ENCODE measurements around the gene ADIPOR2. TPM values are rescaled to one million over a fixed set of nuclear protein-coding genes. Genes with fewer than 3 reads are reported as not detected.
A peak's percentile ranks its signal among the peaks of the same experiment; 100 is the strongest.
"Not testable (repeated sequence)": the region's sequence is repeated elsewhere in the genome, so short reads cannot be mapped to it uniquely, and the experiment has no call there.

ADIPOR2 gene
- total RNA-seq, 2 experiments from 2014 or later: 51.7 to 52.6 TPM

DNA sequence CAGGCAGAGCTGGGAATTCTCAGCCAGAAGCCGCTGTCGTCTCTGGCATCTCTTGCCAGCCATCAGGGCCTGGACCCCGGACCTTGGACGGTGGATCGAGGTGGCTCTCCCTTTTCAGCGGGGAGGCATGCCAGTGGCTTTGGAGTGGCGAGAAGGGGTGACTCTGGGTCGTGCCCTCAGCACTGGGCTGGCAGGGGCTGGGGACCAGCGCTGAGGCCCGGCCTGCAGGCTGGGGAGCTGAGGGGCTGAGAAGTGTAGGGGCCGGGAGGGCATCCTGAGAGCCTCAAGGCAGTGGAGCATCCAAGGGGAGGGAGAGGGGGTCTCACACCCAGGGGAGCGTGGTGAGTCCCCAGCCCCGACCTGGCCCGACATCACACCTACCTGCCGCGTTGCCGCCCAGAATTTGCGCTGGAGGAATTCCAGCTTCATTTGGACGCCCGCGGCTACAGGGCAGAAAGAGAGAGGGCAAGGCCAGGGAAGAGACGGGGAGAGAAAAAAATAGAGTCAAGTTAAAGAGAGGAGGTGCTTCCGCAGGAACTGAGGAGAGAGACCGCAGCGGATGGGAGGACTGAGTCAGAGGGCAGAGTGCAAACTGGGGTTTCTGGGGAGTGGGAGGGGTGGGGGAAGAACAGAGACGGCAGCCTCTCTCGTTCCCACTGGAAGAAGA lies 120.5 kb downstream of the ADIPOR2 start:
- peak; percentile 77 for DNase-seq

GRCh38 chr12:1811948-1812291 lies 121.0 kb downstream of the ADIPOR2 start:
- Mint-ChIP-seq H3K9me3 (ENCODE audit: low read depth) (no peaks in the 10 kb centered on the region), H3K27me3 (no peaks in the 10 kb centered on the region), H3K4me1 (peaks cover 9% of the 10 kb centered on the region), H3K36me3 (ENCODE audit: low read depth) (no peaks in the 10 kb centered on the region), H3K4me3 (peak overlapping the region; percentile 61), H3K27ac (peak overlapping the region; percentile 62)
- CTCF ChIA-PET: interaction anchor here (0.5 to 1.3 kb wide), 4 partner anchors 21 to 177 kb away, joined by 3 to 4 read pairs (median 4); no protein-coding TSS in a partner anchor
- intact Hi-C loops (cut with DNase I, micrococcal nuclease): no loop called here
- POLR2A ChIA-PET: no interaction called here
- ATAC-seq (no peak), DNase-seq (no peak)

More for the DNA sequence above, 120.5 kb downstream of the ADIPOR2 start:
- Mint-ChIP-seq H3K27me3 (no peaks in the 10 kb centered on the region), H3K36me3 (ENCODE audit: low read depth) (no peaks in the 10 kb centered on the region), H3K9me3 (ENCODE audit: low read depth) (no peaks in the 10 kb centered on the region), H3K4me3 (peak overlapping the region; percentile 61), H3K4me1 (peaks cover 9% of the 10 kb centered on the region), H3K27ac (peak overlapping the region; percentile 62)
- ChIA-PET POLR2A (no interaction called here), CTCF (interaction anchor here (1.3 kb wide), 2 partner anchors 20 to 129 kb away, joined by 4 read pairs; no protein-coding TSS in a partner anchor)
- intact Hi-C loops (cut with DNase I, micrococcal nuclease): no loop called here
- peak; percentile 75 for ATAC-seq

DNA sequence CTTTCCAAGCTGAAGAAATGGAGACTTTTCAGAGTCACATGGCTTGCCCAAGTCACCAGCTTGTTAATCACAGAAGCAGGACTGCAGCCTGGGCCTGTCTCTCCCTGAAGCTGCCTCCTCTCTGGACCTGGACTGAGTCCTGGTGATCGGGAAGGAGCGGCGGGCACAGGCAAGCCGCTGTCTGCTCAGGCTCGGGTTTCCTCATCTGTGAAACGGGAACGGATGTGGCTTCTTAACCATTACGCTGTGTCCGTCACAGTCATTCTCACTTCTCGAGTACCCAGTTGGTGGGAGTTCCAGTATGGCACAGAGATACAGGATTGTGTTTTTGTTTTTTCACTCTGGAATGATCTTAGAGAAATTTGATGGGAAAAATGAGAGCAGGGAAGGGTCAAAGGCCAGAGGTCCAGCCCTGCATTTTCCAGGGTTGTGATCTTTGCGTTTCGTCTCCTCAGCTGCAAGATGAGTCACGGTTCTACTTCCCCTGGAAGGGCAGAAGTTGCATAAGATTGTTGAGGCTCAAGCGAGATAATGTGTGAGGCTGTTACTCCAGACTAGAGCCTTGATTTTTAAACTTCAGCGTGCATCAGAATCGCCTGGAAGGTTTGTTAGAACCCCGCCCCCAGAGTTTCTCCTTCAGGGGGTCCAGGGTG lies 121.9 kb downstream of the ADIPOR2 start:
- Mint-ChIP-seq H3K4me1 (peaks cover 9% of the 10 kb centered on the region), H3K4me3 (no peak overlapping the region), H3K9me3 (ENCODE audit: low read depth) (no peaks in the 10 kb centered on the region), H3K36me3 (ENCODE audit: low read depth) (no peaks in the 10 kb centered on the region), H3K27me3 (no peaks in the 10 kb centered on the region), H3K27ac (no peak overlapping the region)
- POLR2A ChIA-PET: no interaction called here
- intact Hi-C loops (cut with DNase I, micrococcal nuclease): no loop called here
- DNase-seq (no peak), ATAC-seq (peak; percentile 17)
- CTCF ChIA-PET: interaction anchor here (0.7 to 1.3 kb wide), 3 partner anchors 22 to 175 kb away, joined by 3 to 4 read pairs (median 4); no protein-coding TSS in a partner anchor

GRCh38 chr12:1814266-1814665 lies 123.4 kb downstream of the ADIPOR2 start:
- Mint-ChIP-seq H3K9me3 (ENCODE audit: low read depth) (no peaks in the 10 kb centered on the region), H3K27me3 (peaks cover 4% of the 10 kb centered on the region), H3K36me3 (ENCODE audit: low read depth) (no peaks in the 10 kb centered on the region), H3K4me3 (no peak overlapping the region), H3K4me1 (peaks cover 6% of the 10 kb centered on the region), H3K27ac (no peak overlapping the region)
- CTCF ChIA-PET: interaction anchor here (0.7 to 2.0 kb wide), 3 partner anchors 126 to 160 kb away, joined by 3 to 6 read pairs (median 4); no protein-coding TSS in a partner anchor
- intact Hi-C loops (cut with DNase I, micrococcal nuclease): no loop called here
- no peak for DNase-seq
- POLR2A ChIA-PET: no interaction called here
- no peak for ATAC-seq

DNA sequence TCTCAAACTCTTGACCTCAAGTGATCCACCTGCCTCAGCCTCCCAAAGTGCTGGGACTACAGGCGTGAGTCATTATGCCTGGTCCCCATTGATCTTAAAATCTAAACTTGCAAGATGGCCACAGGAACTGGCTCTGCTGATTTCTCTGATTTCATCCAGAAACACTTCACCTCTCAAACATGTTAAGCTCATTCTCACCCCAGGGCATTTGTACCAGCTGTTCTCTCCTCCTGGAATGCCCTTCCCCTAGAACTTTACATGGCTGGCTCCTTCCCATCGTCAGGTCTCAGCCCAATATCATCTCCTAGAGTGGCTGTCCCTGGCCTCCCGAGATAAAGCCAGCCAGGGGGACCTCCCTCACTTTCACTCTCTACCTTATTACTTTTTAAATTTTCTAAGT lies 124.2 kb downstream of the ADIPOR2 start:
- intact Hi-C loops (cut with DNase I, micrococcal nuclease): no loop called here
- peaks cover 8% of the 10 kb centered on the region for H3K27me3 Mint-ChIP-seq
- ATAC-seq (no peak), DNase-seq (no peak)
- H3K4me1 Mint-ChIP-seq: peaks cover 4% of the 10 kb centered on the region
- H3K9me3 Mint-ChIP-seq (ENCODE audit: low read depth): no peaks in the 10 kb centered on the region
- ChIA-PET POLR2A (no interaction called here), CTCF (interaction anchor here (0.7 to 2.0 kb wide), 2 partner anchors 16 to 125 kb away, joined by 4 to 6 read pairs; no protein-coding TSS in a partner anchor)
- H3K36me3 Mint-ChIP-seq (ENCODE audit: low read depth): no peaks in the 10 kb centered on the region
- no peak overlapping the region for H3K4me3 Mint-ChIP-seq
- H3K27ac Mint-ChIP-seq: no peak overlapping the region

DNA sequence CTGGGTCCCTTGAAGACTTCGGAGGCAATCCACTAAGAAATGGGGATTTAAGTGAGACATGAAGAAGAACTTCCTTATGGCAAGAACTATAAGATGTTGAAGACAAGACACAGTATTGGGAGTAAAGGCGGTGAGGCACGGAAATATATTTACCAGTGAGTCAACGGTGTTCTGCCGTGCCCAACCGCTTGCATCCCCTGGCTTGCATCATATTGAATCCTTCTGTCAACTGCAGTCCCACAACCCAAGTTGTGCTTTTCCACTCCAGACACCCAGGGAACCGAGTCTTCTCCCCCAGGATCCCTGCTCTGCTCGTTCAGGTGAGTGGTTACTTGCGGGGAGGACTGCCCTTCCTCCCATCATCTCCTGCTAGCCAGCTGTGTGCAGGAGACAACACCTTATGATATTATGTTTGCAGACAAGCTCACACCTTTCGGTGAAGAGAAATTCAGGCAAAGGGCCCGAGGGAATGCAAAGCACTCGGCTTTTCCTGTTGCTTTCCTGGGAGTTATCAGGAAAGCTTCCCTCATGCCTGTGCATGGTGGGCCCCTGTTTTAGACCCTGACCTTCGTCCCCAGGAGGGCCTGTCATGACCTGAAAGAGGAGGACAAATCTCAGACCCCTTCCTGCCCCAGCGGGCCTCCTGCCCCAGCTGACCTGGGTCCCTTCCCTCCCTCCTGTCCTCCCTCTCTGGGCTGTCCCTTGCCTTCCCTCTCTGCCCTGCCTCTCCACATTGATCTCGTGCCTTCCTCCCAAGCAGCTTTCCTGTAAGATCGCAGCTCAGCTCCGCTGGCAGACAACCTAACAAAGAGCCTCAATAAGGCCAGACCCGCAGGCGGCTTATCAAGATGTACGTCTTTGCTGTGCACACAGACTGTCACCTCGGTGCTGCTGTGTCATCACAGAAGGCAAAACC lies 125.2 kb downstream of the ADIPOR2 start:
- no peak overlapping the region for H3K27ac Mint-ChIP-seq
- DNase-seq: no peak
- POLR2A ChIA-PET: no interaction called here
- no peak overlapping the region for H3K4me3 Mint-ChIP-seq
- H3K9me3 Mint-ChIP-seq (ENCODE audit: low read depth): no peaks in the 10 kb centered on the region
- intact Hi-C loops (cut with DNase I, micrococcal nuclease): no loop called here
- no peaks in the 10 kb centered on the region for H3K4me1 Mint-ChIP-seq
- CTCF ChIA-PET: interaction anchor here (0.9 kb wide), 1 partner anchor 124 kb away, joined by 3 read pairs; no protein-coding TSS in a partner anchor
- H3K36me3 Mint-ChIP-seq (ENCODE audit: low read depth): no peaks in the 10 kb centered on the region
- peaks cover 17% of the 10 kb centered on the region for H3K27me3 Mint-ChIP-seq
- ATAC-seq: no peak

GRCh38 chr12:1816730-1817348 lies 126.0 kb downstream of the ADIPOR2 start:
- no peaks in the 10 kb centered on the region for H3K36me3 Mint-ChIP-seq (ENCODE audit: low read depth)
- no peaks in the 10 kb centered on the region for H3K9me3 Mint-ChIP-seq (ENCODE audit: low read depth)
- ATAC-seq (no peak), DNase-seq (no peak)
- intact Hi-C loops (cut with DNase I, micrococcal nuclease): no loop called here
- H3K4me1 Mint-ChIP-seq: no peaks in the 10 kb centered on the region
- no peak overlapping the region for H3K4me3 Mint-ChIP-seq
- CTCF ChIA-PET: interaction anchor here (0.9 kb wide), 1 partner anchor 123 kb away, joined by 3 read pairs; no protein-coding TSS in a partner anchor
- no peak overlapping the region for H3K27ac Mint-ChIP-seq
- POLR2A ChIA-PET: no interaction called here
- peaks cover 19% of the 10 kb centered on the region for H3K27me3 Mint-ChIP-seq

- H3K4me1 Mint-ChIP-seq; H3K27ac Mint-ChIP-seq; H3K4me3 Mint-ChIP-seq; CTCF ChIA-PET; H3K9me3 Mint-ChIP-seq (ENCODE audit: low read depth); intact Hi-C loops (cut with DNase I, micrococcal nuclease); ATAC-seq; H3K36me3 Mint-ChIP-seq (ENCODE audit: low read depth); POLR2A ChIA-PET; DNase-seq: not testable (repeated sequence)
- H3K27me3 Mint-ChIP-seq: peaks cover 19% of the 10 kb centered on the region
Observed at GRCh38 chr12:1817928-1818327, 127.1 kb downstream of the ADIPOR2 start.

- Mint-ChIP-seq H3K4me3 (no peak overlapping the region), H3K36me3 (ENCODE audit: low read depth) (no peaks in the 10 kb centered on the region), H3K27ac (no peak overlapping the region), H3K9me3 (ENCODE audit: low read depth) (no peaks in the 10 kb centered on the region), H3K27me3 (peaks cover 22% of the 10 kb centered on the region), H3K4me1 (no peaks in the 10 kb centered on the region)
- no peak for ATAC-seq
- CTCF ChIA-PET: no interaction called here
- POLR2A ChIA-PET: no interaction called here
- no peak for DNase-seq
- intact Hi-C loops (cut with DNase I, micrococcal nuclease): no loop called here
Observed at GRCh38 chr12:1819050-1819449, 128.2 kb downstream of the ADIPOR2 start.

DNA sequence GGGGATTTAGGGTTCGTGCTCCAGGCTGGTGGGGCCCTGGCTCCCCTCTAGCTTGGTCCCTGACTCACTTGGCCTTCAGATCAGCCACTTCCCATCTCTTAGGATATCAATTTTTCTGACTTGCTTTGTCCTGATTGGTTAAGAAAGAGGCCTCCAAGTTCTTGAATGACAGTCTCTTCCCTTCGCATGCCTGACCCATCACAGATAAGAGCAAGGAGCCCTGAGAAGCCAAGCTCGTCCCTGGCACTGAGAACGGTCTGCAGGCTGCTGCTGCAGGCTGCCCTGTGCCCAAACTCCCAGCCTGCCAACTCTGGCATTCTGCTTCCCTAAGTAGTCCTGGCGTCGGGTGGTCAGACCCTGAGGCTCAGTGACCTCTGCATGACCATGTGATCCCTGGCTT lies 128.7 kb downstream of the ADIPOR2 start:
- ATAC-seq: no peak
- intact Hi-C loops (cut with DNase I, micrococcal nuclease): no loop called here
- CTCF ChIA-PET: no interaction called here
- Mint-ChIP-seq H3K36me3 (ENCODE audit: low read depth) (no peaks in the 10 kb centered on the region), H3K27me3 (peaks cover 22% of the 10 kb centered on the region), H3K27ac (no peak overlapping the region), H3K4me3 (no peak overlapping the region), H3K4me1 (no peaks in the 10 kb centered on the region), H3K9me3 (ENCODE audit: low read depth) (no peaks in the 10 kb centered on the region)
- POLR2A ChIA-PET: no interaction called here
- DNase-seq: no peak

- ChIA-PET POLR2A (no interaction called here), CTCF (no interaction called here)
- intact Hi-C loops (cut with DNase I, micrococcal nuclease): no loop called here
- no peak within 1 kb of the TSS for H3K4me3 Mint-ChIP-seq
- H3K4me1 Mint-ChIP-seq: no peaks in the 10 kb centered on the region
- H3K27me3 Mint-ChIP-seq: peaks cover 22% of the 10 kb centered on the region
- no peaks in the 10 kb centered on the region for H3K9me3 Mint-ChIP-seq (ENCODE audit: low read depth)
- ATAC-seq (no peak), DNase-seq (no peak)
- no peaks in the 10 kb centered on the region for H3K36me3 Mint-ChIP-seq (ENCODE audit: low read depth)
- H3K27ac Mint-ChIP-seq: no peak within 1 kb of the TSS
Observed at GRCh38 chr12:1820191-1820895, 129.5 kb downstream of the ADIPOR2 start, which contains the start of gene LRTM2. LRTM2 (plus strand) TSS chr12:1820565; CDS start chr12:1828149, 7,584 bp downstream.

All from activated CD4-positive, alpha-beta T cell treated with anti-CD3 and anti-CD28 coated beads for 36 hours (primary cell).